HG03571 (cell line): ENCODE data around the gene TICRR.
A peak's percentile ranks its signal among the peaks of the same experiment; 100 is the strongest.
"Not testable (repeated sequence)": the region's sequence is repeated elsewhere in the genome, so short reads cannot be mapped to it uniquely, and the experiment has no call there.

Experiments
- ATAC-seq: cut with Tn5 transposase; IDR thresholded peaks from one replicate; pipeline ENCODE4 v1.9.1; 2021; ENCODE audit not compliant: unreplicated experiment

The TICRR gene

GRCh38 chr15:89559769-89560264, 15.5 kb upstream of the TICRR start:
- ATAC-seq, result no peak

- ATAC-seq, result no peak
These were observed 9.1 kb upstream of the TICRR start for GRCh38 chr15:89566181-89566580.

DNA sequence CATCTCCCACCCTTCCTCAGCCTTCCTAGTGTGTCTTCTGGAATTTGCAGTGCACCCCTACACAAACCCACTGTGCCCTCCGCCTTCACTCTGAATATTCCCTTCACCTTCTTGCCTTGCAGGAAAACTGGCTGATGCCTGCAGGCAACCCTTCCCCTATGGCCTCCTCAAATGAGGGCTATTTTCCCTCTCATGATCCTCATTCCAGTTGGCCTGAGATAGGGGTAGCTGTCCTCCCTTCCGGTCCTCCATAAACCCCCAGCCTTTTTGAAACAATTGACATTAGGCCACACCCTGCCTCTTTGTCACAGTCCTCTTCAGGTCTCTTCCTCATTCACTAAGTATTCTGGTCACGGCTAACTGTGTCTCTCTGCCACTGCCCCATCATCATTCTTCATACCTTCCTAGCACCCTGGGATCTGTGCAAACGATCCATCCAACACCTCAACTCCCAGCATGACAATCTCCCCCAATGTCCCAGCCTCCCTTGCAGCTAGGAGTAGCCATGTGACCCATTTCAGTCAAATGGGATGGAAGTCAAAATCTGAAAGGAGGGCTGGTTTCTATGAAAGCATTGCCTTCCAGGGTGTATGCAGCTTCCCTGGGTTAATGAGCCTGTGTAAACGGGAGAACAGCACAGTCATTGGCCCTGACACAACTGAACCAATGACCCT, 8.5 kb upstream of the TICRR start:
- ATAC-seq, result no peak

DNA sequence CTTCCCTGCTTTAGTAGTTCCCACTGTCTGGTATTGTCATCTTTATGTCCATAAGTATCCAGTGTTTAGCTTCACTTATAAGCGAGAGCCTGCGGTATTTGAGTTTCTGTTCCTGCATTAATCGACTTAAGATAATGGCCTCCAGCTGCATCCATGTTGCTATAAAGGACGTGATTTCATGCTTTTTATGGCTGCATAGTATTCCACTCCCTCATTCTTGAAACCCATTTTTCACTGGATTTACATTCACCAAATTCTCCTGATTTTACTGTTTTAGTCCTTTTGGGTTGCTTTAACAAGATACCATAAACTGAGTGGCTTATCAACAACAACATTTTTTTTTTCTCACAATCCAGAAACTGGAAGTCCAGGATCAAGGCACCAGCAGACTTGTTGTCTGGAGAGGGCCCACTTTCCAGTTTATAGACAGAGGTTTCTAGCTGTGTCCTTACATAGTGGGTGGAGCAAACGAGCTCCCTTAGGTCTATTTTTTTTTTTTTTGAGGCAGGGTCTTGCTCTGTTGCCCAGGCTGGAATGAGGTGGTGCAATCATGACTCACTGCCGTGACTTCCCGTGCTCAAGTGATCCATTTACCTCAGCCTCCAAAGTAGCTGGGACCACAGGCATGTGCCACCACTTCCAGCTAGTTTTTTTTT, 6.1 kb upstream of the TICRR start:
- ATAC-seq, result no peak

- peak; percentile 17 for ATAC-seq
These were observed 567 bp downstream of the TICRR start for GRCh38 chr15:89575656-89576416.

- ATAC-seq, result no peak
These were observed 1.1 kb downstream of the TICRR start for GRCh38 chr15:89576417-89576773.

DNA sequence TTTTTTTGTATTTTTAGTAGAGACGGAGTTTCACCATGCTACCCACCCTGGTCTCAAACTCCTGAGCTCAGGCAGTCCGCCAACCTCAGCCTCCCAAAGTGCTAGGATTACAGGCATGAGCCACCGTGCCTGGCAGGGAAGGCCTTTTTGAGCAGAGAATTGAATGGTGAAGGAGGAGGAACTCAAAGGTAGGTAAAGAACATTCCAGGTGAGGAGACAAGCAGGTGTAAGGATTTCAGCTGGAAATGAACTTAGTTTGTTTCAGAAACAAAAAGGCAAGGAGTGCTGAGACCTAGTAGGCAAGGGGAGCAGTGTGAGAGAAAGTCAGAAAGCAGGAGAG, 2.5 kb downstream of the TICRR start:
- ATAC-seq, result no peak

DNA sequence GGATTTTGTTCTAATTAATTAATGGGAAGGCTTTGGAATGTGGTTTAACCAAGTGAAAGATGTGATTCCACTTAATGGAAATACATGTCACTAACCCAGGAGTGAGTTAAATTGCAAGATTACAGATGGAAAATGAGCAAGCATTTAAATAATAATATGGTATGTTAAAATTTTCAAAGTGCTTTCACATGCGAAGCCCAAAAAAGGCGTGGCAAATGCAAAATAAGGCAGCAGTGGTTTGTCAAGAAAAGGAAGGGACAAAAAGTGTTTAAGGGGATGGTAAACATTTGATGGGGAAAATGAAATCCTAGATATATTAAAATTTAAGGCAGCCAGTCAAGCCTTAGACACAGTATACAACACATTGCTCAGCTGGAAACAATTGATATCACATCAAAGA, 2.9 kb downstream of the TICRR start:
- no peak for ATAC-seq

- not testable (repeated sequence) for ATAC-seq
These were observed 5.5 kb downstream of the TICRR start for GRCh38 chr15:89580747-89581146.

- ATAC-seq, result no peak
These were observed 11.4 kb downstream of the TICRR start for GRCh38 chr15:89586651-89587050.

GRCh38 chr15:89587955-89588354, 12.7 kb downstream of the TICRR start:
- no peak for ATAC-seq

DNA sequence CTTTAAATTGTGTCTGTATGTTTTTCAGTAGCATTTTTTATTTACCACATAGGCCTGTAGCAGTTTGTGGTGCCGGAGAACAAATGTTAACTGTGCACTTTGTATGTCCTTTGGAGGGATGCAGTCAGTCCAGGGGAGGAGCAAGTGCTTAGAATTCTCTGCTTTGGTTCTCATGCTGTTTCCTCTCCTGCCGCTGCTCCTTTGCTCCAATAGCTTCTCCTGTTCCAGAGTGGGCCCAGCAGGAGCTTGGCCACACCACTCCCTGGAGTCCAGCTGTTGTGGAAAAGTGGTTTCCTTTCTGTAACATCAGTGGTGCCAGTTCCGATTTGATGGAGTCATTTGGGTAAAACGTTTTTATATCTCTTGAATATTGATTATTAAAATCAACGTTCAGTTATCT, 16.6 kb downstream of the TICRR start:
- no peak for ATAC-seq

DNA sequence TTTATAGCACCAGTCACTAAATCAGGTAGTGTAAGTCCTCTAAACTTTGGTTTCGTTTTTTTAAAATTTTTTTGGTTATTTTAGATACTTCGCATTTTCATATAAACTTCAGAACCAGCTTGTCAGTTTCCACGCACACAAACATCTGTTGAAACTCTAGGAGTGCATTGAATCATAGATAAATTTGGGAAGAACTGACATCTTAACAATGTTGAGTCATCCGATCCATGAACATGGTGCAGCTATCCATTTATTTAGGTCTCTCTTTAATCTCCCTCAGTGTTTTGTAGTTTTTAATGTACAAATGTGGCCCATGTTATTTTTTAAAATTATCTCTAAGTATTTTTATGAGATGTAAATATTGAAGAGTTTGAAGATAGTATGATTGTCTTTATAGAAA, 17.7 kb downstream of the TICRR start:
- ATAC-seq, result no peak

DNA sequence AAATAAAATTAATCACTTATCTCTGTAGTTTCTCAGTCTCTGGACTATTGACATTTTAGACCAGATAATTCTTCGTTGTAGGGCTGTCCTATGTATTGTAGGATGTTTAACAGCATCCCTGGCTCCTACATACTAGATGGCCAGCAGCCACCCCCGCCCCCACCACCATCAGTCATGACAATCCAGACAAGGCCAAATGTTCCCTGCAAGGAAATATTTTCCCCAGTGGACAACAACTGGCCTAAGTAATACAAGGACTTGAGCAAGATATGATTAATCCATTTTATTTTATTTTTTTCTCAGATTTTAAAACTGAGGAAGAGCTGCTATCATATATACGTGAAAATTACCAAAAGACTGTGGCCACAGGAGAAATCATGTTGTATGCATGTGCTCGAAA, 23.8 kb downstream of the TICRR start:
- ATAC-seq, result no peak

DNA sequence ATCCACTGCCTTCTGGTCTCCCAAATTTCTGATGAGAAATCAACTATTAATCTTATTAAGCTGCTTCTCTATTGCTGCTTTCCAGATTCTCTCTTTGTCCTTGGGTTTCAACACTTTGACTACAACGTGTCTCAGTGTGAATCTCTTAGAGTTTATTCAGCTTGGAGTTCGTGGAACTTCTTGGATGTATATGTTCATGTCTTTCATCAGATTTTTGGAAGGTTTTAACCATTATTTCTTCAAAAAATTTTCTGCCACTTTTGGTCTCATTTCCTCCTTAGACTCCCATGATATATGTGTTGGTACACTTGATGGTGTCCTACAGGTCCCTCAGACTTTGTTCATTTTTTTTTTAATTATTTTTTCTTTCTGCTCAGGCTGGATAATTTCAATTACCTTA, 36.0 kb downstream of the TICRR start:
- no peak for ATAC-seq

DNA sequence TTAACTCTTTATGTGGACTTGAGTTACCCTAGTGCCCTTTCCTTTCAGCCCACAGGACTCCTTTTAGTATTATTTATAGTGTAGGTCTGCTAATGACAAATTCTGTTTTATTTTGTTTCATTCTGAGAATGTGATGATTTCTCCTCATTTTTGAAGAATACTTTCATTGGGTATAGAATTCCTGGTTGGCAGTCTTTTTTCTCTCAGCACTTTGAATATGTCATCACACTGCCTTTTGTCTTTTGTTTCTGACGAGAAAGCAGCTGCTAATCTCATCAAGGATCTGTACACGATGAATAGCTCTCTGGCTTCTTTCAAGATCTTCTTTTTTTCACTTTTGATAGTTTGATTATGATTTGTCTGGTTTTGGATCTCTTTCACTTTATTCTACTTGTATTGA, 37.8 kb downstream of the TICRR start:
- no peak for ATAC-seq

DNA sequence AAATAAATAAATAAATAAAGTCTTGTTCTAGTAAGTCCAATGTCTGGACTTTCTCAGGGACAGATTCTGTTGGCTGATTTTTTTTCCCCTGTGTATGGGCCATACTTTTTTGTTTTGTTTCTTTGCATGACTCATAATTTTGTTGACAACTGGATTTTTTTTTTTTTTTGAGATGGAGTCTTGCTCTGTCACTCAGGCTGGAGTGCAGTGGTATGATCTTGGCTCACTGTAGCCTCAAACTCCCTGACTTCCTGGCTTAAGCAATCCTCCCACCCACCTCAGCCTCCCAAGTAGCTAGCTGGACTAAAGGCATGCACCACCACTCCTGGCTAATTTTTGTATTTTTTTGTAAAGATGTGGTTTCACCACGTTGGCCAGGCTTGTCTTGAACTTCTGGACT, 38.9 kb downstream of the TICRR start:
- no peak for ATAC-seq

- ATAC-seq, result no peak
These were observed 39.9 kb downstream of the TICRR start for GRCh38 chr15:89615135-89615534.

- ATAC-seq, result no peak
These were observed 41.0 kb downstream of the TICRR start for GRCh38 chr15:89616228-89616627.

DNA sequence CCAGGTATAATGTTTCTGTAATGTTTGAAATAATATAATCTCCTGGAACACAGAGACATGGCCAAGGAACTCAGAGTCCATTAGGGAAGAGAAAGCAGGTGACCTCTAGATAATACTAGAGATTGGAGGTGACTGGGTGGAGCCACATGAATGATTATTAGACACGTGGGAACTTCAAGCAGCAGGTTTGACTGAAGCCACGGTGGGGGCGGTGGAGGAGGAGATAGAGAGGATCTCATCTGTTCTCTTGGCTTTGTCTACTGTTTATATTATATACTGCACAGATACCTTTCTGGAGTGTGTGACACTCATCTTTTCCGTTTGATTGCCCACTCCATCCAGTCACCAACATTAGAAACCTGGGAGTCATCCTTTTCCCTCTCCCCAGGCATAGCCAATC, 46.3 kb downstream of the TICRR start:
- ATAC-seq, result no peak

- ATAC-seq, result no peak
These were observed 47.9 kb downstream of the TICRR start for GRCh38 chr15:89623165-89623564.

- ATAC-seq, result no peak
These were observed 50.4 kb downstream of the TICRR start for GRCh38 chr15:89625716-89626115.
